C4-2B (cell line): ENCODE results near the gene ADAMTS10.

ENCODE experiments used
- CTCF ChIP-seq: fragments of 450-650 bp; conservative IDR thresholded peaks from 2 replicates; pipeline ENCODE4 v1.5.1; 2017; ENCODE audit warnings: mild to moderate bottlenecking
- ZFX ChIP-seq: fragments of 450-650 bp; IDR thresholded peaks from 2 replicates; pipeline ENCODE4 v1.6.1; 2017

GRCh38 chr19:8589177-8589714, 21.3 kb downstream of the ADAMTS10 start:
- TF ChIP-seq CTCF (no peak), ZFX (no peak)
